GM12878 (cell line): ENCODE measurements around the gene TBCD. TPM values are rescaled to one million over a fixed set of nuclear protein-coding genes. Genes with fewer than 3 reads are reported as not detected.

Source experiments
- ATAC-seq: fragments of 200-7000 bp; cut with Tn5 transposase; 3 replicates; pipeline ENCODE4 v1.9.1; 2020; ENCODE audit warnings: mild to moderate bottlenecking, moderate library complexity
- BruUV-seq: library from RNA; stranded (reverse); fragments of 400-500 nt; replicated peaks from 2 replicates; lab custom pipeline; 2021; lab: Mats Ljungman, UMichigan
- CTCF ChIA-PET: fragments of 300-600 bp; sonication (Branson Sonifier 250); formaldehyde crosslinking; extraction: SDS; loops from one replicate; lab custom pipeline; 2021; ENCODE audit warnings: inconsistent platforms; lab: Yijun Ruan, JAX
- POLR2A ChIA-PET: fragments of 350-600 bp; formaldehyde crosslinking; extraction: SDS; loops from one replicate; lab custom pipeline; 2021; ENCODE audit warnings: inconsistent platforms; lab: Charles Lee
- RAD21 ChIA-PET: fragments of 300-600 bp; sonication (Branson Sonifier 250); formaldehyde crosslinking; loops from one replicate; lab custom pipeline; 2023; ENCODE audit warnings: antibody characterized with exemption; ENCODE audit not compliant: unreplicated experiment; lab: Charles Lee
- SMC1A ChIA-PET: fragments of 300-600 bp; sonication (Branson Sonifier 250); formaldehyde crosslinking; loops from one replicate; lab custom pipeline; 2023; ENCODE audit not compliant: unreplicated experiment, uncharacterized antibody; lab: Charles Lee
- DNase-seq: peaks from one replicate; pipeline ENCODE4 v3.0.0-alpha.2; 2011; ENCODE audit warnings: low read depth, low spot score
- FAIRE-seq: peaks from 3 replicates; lab custom pipeline; 2011; peaks lifted over from hg19 to GRCh38; lab: Jason Lieb, UNC
- H2AFZ ChIP-seq: 2 replicates; pipeline ENCODE4 v1.6.0; 2011; ENCODE audit warnings: low read depth, low read length, control low read depth; ENCODE audit not compliant: control insufficient read depth
- H3K27ac ChIP-seq: 2 replicates; pipeline ENCODE4 v1.5.1; 2011; ENCODE audit warnings: control low read depth; ENCODE audit not compliant: control insufficient read depth, insufficient read depth
- H3K27me3 ChIP-seq, 2 experiments: replicated peaks in 1 of 2; 2 replicates each; pipeline versions ENCODE4 v1.6.0 to v1.6.1; 2011; ENCODE audit warnings: low read length in 1 of 2; ENCODE audit not compliant: control insufficient read depth in 2 of 2, insufficient read depth in 2 of 2
- H3K36me3 ChIP-seq, 2 experiments: 2 replicates each; pipeline ENCODE4 v1.5.1; 2011; ENCODE audit warnings: low read length in 1 of 2; ENCODE audit not compliant: control insufficient read depth in 2 of 2, insufficient read depth in 2 of 2
- H3K4me1 ChIP-seq: 2 replicates; pipeline ENCODE4 v1.6.1; 2011; ENCODE audit warnings: mild to moderate bottlenecking, low read length, moderate library complexity, mixed read lengths; ENCODE audit not compliant: control insufficient read depth, insufficient read depth
- H3K4me2 ChIP-seq: 2 replicates; pipeline ENCODE4 v1.6.0; 2011; ENCODE audit warnings: control low read depth; ENCODE audit not compliant: control insufficient read depth, insufficient read depth
- H3K4me3 ChIP-seq: fragments of 200-600 bp; sonication (generic); 2 replicates; pipeline ENCODE4 v1.5.1; 2016
- H3K79me2 ChIP-seq: 2 replicates; pipeline ENCODE4 v1.6.0; 2011; ENCODE audit warnings: low read length; ENCODE audit not compliant: control insufficient read depth, insufficient read depth
- H3K9ac ChIP-seq: 2 replicates; pipeline ENCODE4 v1.8.0; 2011; ENCODE audit warnings: low read length, control low read depth, mixed read lengths; ENCODE audit not compliant: control insufficient read depth, insufficient read depth
- H3K9me3 ChIP-seq: replicated peaks from 3 replicates; pipeline ENCODE4 v1.5.1; 2011; ENCODE audit warnings: mild to moderate bottlenecking, low read length; ENCODE audit not compliant: control insufficient read depth, insufficient read depth
- H4K20me1 ChIP-seq: 2 replicates; pipeline ENCODE4 v1.6.0; 2011; ENCODE audit not compliant: control insufficient read depth, insufficient read depth
- IKZF1 ChIP-seq: fragments of 450-650 bp; conservative IDR thresholded peaks from 2 replicates; pipeline ENCODE4 v1.6.1; 2017; ENCODE audit warnings: antibody characterized with exemption, mild to moderate bottlenecking
- POLR2AphosphoS2 ChIP-seq: IDR thresholded peaks from 2 replicates; pipeline ENCODE4 v1.6.1; 2011; ENCODE audit warnings: low read depth, mild to moderate bottlenecking, low read length, improper control_type of control experiment, moderate library complexity
- SMAD5 ChIP-seq: IDR thresholded peaks from 2 replicates; pipeline ENCODE4 v1.6.1; 2016; ENCODE audit warnings: antibody characterized with exemption, low read depth
- WGBS: methylation state at CpG from one replicate; pipeline ENCODE4 v1.1.6; 2016; ENCODE audit warnings: low lambda C conversion rate; ENCODE audit not compliant: insufficient replicate concordance, insufficient coverage; ENCODE audit errors: missing lambda C conversion rate; 5-methylcytosine and 5-hydroxymethylcytosine counted together
- in situ Hi-C: fragments of 300-500 bp; cut with MboI; formaldehyde crosslinking; loops from 9 replicates; pipeline ENCODE4 v1.14.3; 2018; ENCODE audit warnings: mixed read lengths
- intact Hi-C: fragments of 100-400 bp; cut with micrococcal nuclease; formaldehyde crosslinking; loops from one replicate; pipeline ENCODE4 v1.14.2; 2022; ENCODE audit not compliant: unreplicated experiment
- polyA plus RNA-seq, 11 experiments: library from polyadenylated mRNA; depleted of rRNA in 4 of 11; unstranded in 6 of 11; stranded (reverse) in 5 of 11; fragments of >200 nt; fragmentation: Nextera tagmentation in 4 of 11; fragmentation: Illumina TruSeq in 1 of 11; extraction: Ambion mirVana in 4 of 11; extraction: Trizol in 1 of 11; gene quantifications; 1 replicate in 1 of 11; 2 replicates in 10 of 11; pipeline versions ENCODE4 v1.2.1 to v1.2.3, GENCODE V29; 2011 to 2016; ENCODE audit warnings: inconsistent platforms in 2 of 11, missing spikeins in 2 of 11, low read depth in 1 of 11
- total RNA-seq, 4 experiments: library from RNA; depleted of rRNA in 3 of 4; stranded (reverse); fragments of >200 nt in 3 of 4; fragmentation: Illumina TruSeq in 1 of 4; extraction: Trizol in 1 of 4; gene quantifications; 2 replicates each; pipeline versions ENCODE4 v1.2.1 to v1.2.3, GENCODE V29; 2013 to 2021
- TF ChIP-seq, protein P1 (sequence below): fragments of 150-350 bp; IDR thresholded peaks from 2 replicates; pipeline ENCODE4 v1.6.1; 2016; ENCODE audit warnings: low read depth, low read length

TBCD gene
- total and polyA plus RNA-seq, 10 of the 15 experiments (the other 5 are each of a cell fraction or from before 2014, with no cell fraction given), result 10.3 to 114 (median 52.4) TPM

DNA sequence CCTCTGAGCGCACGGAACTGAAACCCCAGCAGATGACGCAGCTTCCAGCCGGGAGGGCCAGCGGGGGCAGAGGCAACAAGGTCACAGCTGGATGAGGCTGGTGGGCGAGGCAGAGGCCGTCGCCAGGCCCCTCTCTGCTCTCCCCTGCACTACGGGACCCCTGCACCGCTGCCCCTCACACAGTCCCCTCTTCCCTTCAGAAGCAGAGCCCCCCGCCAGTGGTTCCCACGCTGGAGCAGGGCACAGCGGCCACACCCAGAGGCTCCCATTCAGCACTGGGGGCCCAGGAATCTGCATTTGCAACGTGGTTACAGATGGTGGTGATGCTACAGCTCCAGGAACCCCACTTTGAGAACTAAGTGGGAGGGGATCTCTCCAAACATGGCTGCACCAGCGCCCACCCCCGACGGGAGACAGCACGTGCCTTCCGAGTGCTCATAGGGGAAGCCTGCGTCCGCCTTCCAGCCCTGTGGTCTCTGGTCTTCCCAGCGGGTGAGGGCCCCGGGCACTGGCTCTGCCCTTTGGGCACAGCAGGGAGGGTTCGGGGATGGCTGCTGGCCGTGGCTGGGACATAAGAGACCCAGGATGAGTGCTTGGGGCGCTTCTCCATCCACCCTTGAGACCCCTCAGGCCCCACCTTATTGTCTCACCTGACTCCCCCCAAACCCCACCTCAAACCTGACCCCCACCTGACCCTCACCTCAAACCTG lies 48.7 kb upstream of the TBCD start:
- TF ChIP-seq, protein P1, sequence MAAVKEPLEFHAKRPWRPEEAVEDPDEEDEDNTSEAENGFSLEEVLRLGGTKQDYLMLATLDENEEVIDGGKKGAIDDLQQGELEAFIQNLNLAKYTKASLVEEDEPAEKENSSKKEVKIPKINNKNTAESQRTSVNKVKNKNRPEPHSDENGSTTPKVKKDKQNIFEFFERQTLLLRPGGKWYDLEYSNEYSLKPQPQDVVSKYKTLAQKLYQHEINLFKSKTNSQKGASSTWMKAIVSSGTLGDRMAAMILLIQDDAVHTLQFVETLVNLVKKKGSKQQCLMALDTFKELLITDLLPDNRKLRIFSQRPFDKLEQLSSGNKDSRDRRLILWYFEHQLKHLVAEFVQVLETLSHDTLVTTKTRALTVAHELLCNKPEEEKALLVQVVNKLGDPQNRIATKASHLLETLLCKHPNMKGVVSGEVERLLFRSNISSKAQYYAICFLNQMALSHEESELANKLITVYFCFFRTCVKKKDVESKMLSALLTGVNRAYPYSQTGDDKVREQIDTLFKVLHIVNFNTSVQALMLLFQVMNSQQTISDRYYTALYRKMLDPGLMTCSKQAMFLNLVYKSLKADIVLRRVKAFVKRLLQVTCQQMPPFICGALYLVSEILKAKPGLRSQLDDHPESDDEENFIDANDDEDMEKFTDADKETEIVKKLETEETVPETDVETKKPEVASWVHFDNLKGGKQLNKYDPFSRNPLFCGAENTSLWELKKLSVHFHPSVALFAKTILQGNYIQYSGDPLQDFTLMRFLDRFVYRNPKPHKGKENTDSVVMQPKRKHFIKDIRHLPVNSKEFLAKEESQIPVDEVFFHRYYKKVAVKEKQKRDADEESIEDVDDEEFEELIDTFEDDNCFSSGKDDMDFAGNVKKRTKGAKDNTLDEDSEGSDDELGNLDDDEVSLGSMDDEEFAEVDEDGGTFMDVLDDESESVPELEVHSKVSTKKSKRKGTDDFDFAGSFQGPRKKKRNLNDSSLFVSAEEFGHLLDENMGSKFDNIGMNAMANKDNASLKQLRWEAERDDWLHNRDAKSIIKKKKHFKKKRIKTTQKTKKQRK, result no peak
- TF ChIP-seq POLR2AphosphoS2 (no peak), IKZF1 (no peak), SMAD5 (no peak)
- intact Hi-C loops (no loop called here), in situ Hi-C loops (no loop called here)
- Histone ChIP-seq H4K20me1 (no peaks in the 10 kb centered on the region), H3K4me3 (no peak overlapping the region), H3K79me2 (no peaks in the 10 kb centered on the region), H3K27me3 (no peaks in the 10 kb centered on the region), H3K4me2 (no peak overlapping the region), H2AFZ (no peak overlapping the region), H3K9ac (no peak overlapping the region), H3K9me3 (no peaks in the 10 kb centered on the region), H3K4me1 (peaks cover 11% of the 10 kb centered on the region), H3K36me3 (no peaks in the 10 kb centered on the region), H3K27ac (no peak overlapping the region)
- ChIA-PET CTCF (no interaction called here), RAD21 (no interaction called here), POLR2A (no interaction called here), SMC1A (no interaction called here)
- FAIRE-seq (no peak), DNase-seq (no peak), ATAC-seq (no peak)
- no TSS peak for BruUV-seq
- 49% methylated on average over 25 of the region's 26 CpGs for WGBS
